ENCODE data around the gene LRRC63. TPM values are rescaled to one million over a fixed set of nuclear protein-coding genes. Genes with fewer than 3 reads are reported as not detected.
"Not testable (repeated sequence)": the region's sequence is repeated elsewhere in the genome, so short reads cannot be mapped to it uniquely, and the experiment has no call there.

Gene LRRC63
- total RNA-seq, 1 donor from 2014 or later = 2.0 TPM

- DNase-seq (ENCODE audit: low spot score in 2 of 2); FAIRE-seq: not testable (repeated sequence)
Measured at GRCh38 chr13:46220234-46220633, 8.5 kb downstream of the LRRC63 start.

- no peak for FAIRE-seq
- no peak for DNase-seq (ENCODE audit: low spot score in 2 of 2)
Measured at GRCh38 chr13:46229251-46229650, 17.5 kb downstream of the LRRC63 start.

- FAIRE-seq (no peak), DNase-seq (ENCODE audit: low spot score in 2 of 2) (no peak)
Measured at GRCh38 chr13:46232281-46232680, 20.6 kb downstream of the LRRC63 start.

GRCh38 chr13:46235286-46235685 lies 23.6 kb downstream of the LRRC63 start:
- DNase-seq (ENCODE audit: low spot score in 2 of 2) (no peak), FAIRE-seq (no peak)

- no peak for DNase-seq (ENCODE audit: low spot score in 2 of 2)
- FAIRE-seq = no peak
Measured at GRCh38 chr13:46265292-46265691, 53.6 kb downstream of the LRRC63 start.

- FAIRE-seq = no peak
- DNase-seq (ENCODE audit: low spot score in 2 of 2) = no peak
Measured at GRCh38 chr13:46267166-46267565, 55.4 kb downstream of the LRRC63 start.

GRCh38 chr13:46270416-46270815 lies 58.7 kb downstream of the LRRC63 start:
- DNase-seq (ENCODE audit: low spot score in 2 of 2) (no peak), FAIRE-seq (no peak)

- FAIRE-seq (no peak), DNase-seq (ENCODE audit: low spot score in 2 of 2) (no peak)
Measured at GRCh38 chr13:46274094-46274698, 62.5 kb downstream of the LRRC63 start.

GRCh38 chr13:46278474-46278873 lies 66.7 kb downstream of the LRRC63 start:
- DNase-seq (ENCODE audit: low spot score in 2 of 2) (no peak), FAIRE-seq (no peak)

- DNase-seq (ENCODE audit: low spot score in 2 of 2) = no peak
- no peak for FAIRE-seq
Measured at GRCh38 chr13:46281779-46282178, 70.1 kb downstream of the LRRC63 start.

- DNase-seq (ENCODE audit: low spot score in 2 of 2); FAIRE-seq: not testable (repeated sequence)
Measured at GRCh38 chr13:46283912-46284824, 72.4 kb downstream of the LRRC63 start.

GRCh38 chr13:46286972-46287371 lies 75.2 kb downstream of the LRRC63 start:
- no peak for FAIRE-seq
- no peak for DNase-seq (ENCODE audit: low spot score in 2 of 2)

GRCh38 chr13:46288570-46289259 lies 77.0 kb downstream of the LRRC63 start:
- DNase-seq (ENCODE audit: low spot score in 2 of 2) (peak in 1 of 2 donors; percentile 13), FAIRE-seq (no peak)

GRCh38 chr13:46289260-46289955 lies 77.7 kb downstream of the LRRC63 start:
- FAIRE-seq = no peak
- no peak for DNase-seq (ENCODE audit: low spot score in 2 of 2)

- DNase-seq (ENCODE audit: low spot score in 2 of 2) = no peak
- FAIRE-seq = no peak
Measured at GRCh38 chr13:46290434-46290833, 78.7 kb downstream of the LRRC63 start.

- no peak for DNase-seq (ENCODE audit: low spot score in 2 of 2)
- no peak for FAIRE-seq
Measured at GRCh38 chr13:46293436-46293835, 81.7 kb downstream of the LRRC63 start.

GRCh38 chr13:46295491-46296114 lies 83.9 kb downstream of the LRRC63 start:
- FAIRE-seq = no peak
- DNase-seq (ENCODE audit: low spot score in 2 of 2) = no peak

- no peak for FAIRE-seq
- no peak for DNase-seq (ENCODE audit: low spot score in 2 of 2)
Measured at GRCh38 chr13:46296115-46296822, 84.5 kb downstream of the LRRC63 start.

- no peak for FAIRE-seq
- no peak for DNase-seq (ENCODE audit: low spot score in 2 of 2)
Measured at GRCh38 chr13:46296921-46297320, 85.2 kb downstream of the LRRC63 start.
